KMS-11 (cell line): ENCODE results near the gene TRAF3IP3.

Source experiments
- H2AFZ ChIP-seq: fragments of 200-600 bp; sonication (generic); 2 replicates; pipeline ENCODE4 v1.6.1; 2016; ENCODE audit warnings: antibody characterized with exemption, mixed run types, low read depth
- H3K27ac ChIP-seq: fragments of 200-600 bp; sonication (generic); 2 replicates; pipeline ENCODE4 v1.6.1; 2016; ENCODE audit warnings: mild to moderate bottlenecking, mixed run types
- H3K27me3 ChIP-seq: fragments of 200-600 bp; sonication (generic); 2 replicates; pipeline ENCODE4 v1.6.1; 2017; ENCODE audit warnings: mild to moderate bottlenecking, low read depth, mixed run types, moderate library complexity; ENCODE audit not compliant: insufficient read depth
- H3K36me3 ChIP-seq: fragments of 200-600 bp; sonication (generic); 2 replicates; pipeline ENCODE4 v1.6.1; 2017; ENCODE audit warnings: mild to moderate bottlenecking, mixed run types; ENCODE audit not compliant: insufficient read depth
- H3K4me1 ChIP-seq: fragments of 200-600 bp; sonication (generic); 2 replicates; pipeline ENCODE4 v1.6.1; 2016; ENCODE audit warnings: mild to moderate bottlenecking, low read depth, mixed run types; ENCODE audit not compliant: poor library complexity, severe bottlenecking
- H3K4me2 ChIP-seq: fragments of 200-600 bp; sonication (generic); 2 replicates; pipeline ENCODE4 v1.7.0; 2016; ENCODE audit warnings: mild to moderate bottlenecking, mixed run types
- H3K4me3 ChIP-seq: fragments of 200-600 bp; sonication (generic); IDR thresholded peaks from 2 replicates; pipeline ENCODE4 v1.6.1; 2017; ENCODE audit warnings: low read depth, low read length, mixed read lengths; ENCODE audit not compliant: insufficient read depth
- H3K79me2 ChIP-seq: fragments of 200-600 bp; sonication (generic); 2 replicates; pipeline ENCODE4 v1.6.1; 2016; ENCODE audit warnings: low read depth, mixed run types; ENCODE audit not compliant: insufficient read depth
- H3K9ac ChIP-seq: fragments of 200-600 bp; sonication (generic); 2 replicates; pipeline ENCODE4 v1.6.1; 2016; ENCODE audit warnings: mild to moderate bottlenecking, mixed run types
- H4K20me1 ChIP-seq: fragments of 200-600 bp; sonication (generic); 2 replicates; pipeline ENCODE4 v1.6.1; 2016; ENCODE audit warnings: mild to moderate bottlenecking, mixed run types; ENCODE audit not compliant: insufficient read depth
- CTCF ChIP-seq: fragments of 200-600 bp; sonication (generic); conservative IDR thresholded peaks from 2 replicates; pipeline ENCODE4 v1.6.1; 2017; ENCODE audit warnings: low read depth, mild to moderate bottlenecking, antibody characterized with exemption, low read length, moderate library complexity, mixed read lengths

Gene TRAF3IP3

GRCh38 chr1:209755926-209756614 is at the start of gene TRAF3IP3:
Gene TRAF3IP3 (plus strand): TSS chr1:209756053. CDS start chr1:209760040, 3,987 bp downstream.
- Histone ChIP-seq H3K79me2 (no peaks in the 10 kb centered on the region), H3K36me3 (no peaks in the 10 kb centered on the region), H3K4me1 (peaks cover 77% of the 10 kb centered on the region), H3K27ac (peak within 1 kb of the TSS; percentile 25), H4K20me1 (no peaks in the 10 kb centered on the region), H3K4me3 (no peak within 1 kb of the TSS), H2AFZ (peak within 1 kb of the TSS; percentile 53), H3K4me2 (peak within 1 kb of the TSS; percentile 66), H3K27me3 (no peaks in the 10 kb centered on the region), H3K9ac (no peak within 1 kb of the TSS)
- no peak for TF ChIP-seq CTCF

- Histone ChIP-seq H4K20me1 (no peaks in the 10 kb centered on the region), H3K4me1 (peaks cover 8% of the 10 kb centered on the region), H2AFZ (no peak overlapping the region), H3K4me2 (no peak overlapping the region), H3K36me3 (no peaks in the 10 kb centered on the region), H3K27ac (no peak overlapping the region), H3K79me2 (no peaks in the 10 kb centered on the region), H3K4me3 (no peak overlapping the region), H3K27me3 (no peaks in the 10 kb centered on the region), H3K9ac (no peak overlapping the region)
- no peak for TF ChIP-seq CTCF
Observed at GRCh38 chr1:209706622-209707021, 49.2 kb upstream of the TRAF3IP3 start.

GRCh38 chr1:209707308-209707707 is 48.5 kb upstream of the TRAF3IP3 start:
- Histone ChIP-seq H3K9ac (no peak overlapping the region), H2AFZ (no peak overlapping the region), H3K27me3 (no peaks in the 10 kb centered on the region), H3K79me2 (no peaks in the 10 kb centered on the region), H4K20me1 (no peaks in the 10 kb centered on the region), H3K36me3 (no peaks in the 10 kb centered on the region), H3K4me3 (no peak overlapping the region), H3K27ac (no peak overlapping the region), H3K4me1 (peaks cover 8% of the 10 kb centered on the region), H3K4me2 (no peak overlapping the region)
- TF ChIP-seq CTCF = no peak

GRCh38 chr1:209708297-209708696 is 47.6 kb upstream of the TRAF3IP3 start:
- H3K9ac ChIP-seq = no peak overlapping the region
- no peaks in the 10 kb centered on the region for H3K79me2 ChIP-seq
- no peak for TF ChIP-seq CTCF
- no peaks in the 10 kb centered on the region for H4K20me1 ChIP-seq
- H3K4me3 ChIP-seq = no peak overlapping the region
- H3K27me3 ChIP-seq = no peaks in the 10 kb centered on the region
- H3K36me3 ChIP-seq = no peaks in the 10 kb centered on the region
- H3K4me1 ChIP-seq = peaks cover 8% of the 10 kb centered on the region
- H2AFZ ChIP-seq = no peak overlapping the region
- no peak overlapping the region for H3K27ac ChIP-seq
- H3K4me2 ChIP-seq = no peak overlapping the region
